ENCODE results near the gene IRF4.
"Not testable (repeated sequence)": the region's sequence is repeated elsewhere in the genome, so short reads cannot be mapped to it uniquely, and the experiment has no call there.

The IRF4 gene

DNA sequence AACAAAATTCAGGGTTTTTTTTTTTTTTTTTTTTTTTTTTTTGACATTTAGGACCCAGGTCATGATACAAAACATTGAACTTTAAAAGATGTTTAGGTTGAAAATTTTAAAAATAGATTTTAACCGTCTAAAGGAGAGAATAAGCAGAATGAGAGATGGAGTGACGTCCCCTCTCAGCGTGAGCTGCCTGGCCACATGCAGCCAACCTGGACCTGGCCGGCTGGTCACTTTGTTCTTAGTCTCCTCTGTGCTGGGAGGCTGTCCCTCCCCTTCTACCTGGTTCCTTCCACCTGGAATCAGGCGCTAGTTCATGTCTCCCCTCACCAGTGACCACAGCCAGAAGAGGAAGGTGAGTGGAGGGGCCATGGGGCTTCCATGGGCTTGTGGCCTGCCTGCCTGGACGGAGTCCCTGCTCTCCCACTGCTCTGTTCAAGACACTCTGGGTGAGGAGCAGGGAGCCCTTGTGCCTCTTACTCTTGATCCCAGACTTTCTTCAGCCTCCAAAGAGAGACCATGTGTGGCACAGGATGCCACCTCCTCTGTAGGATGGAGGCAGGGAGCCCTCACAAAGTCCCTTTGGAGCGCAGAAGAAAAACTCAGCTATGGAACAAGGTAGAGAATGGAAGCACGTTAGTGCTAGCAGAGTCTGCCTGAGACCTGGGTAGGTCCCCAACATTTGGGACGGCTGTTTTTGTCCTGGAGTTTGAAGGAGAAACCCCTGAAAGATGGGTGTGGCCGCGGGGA, 31.7 kb downstream of the IRF4 start:
- no peak for DNase-seq

DNA sequence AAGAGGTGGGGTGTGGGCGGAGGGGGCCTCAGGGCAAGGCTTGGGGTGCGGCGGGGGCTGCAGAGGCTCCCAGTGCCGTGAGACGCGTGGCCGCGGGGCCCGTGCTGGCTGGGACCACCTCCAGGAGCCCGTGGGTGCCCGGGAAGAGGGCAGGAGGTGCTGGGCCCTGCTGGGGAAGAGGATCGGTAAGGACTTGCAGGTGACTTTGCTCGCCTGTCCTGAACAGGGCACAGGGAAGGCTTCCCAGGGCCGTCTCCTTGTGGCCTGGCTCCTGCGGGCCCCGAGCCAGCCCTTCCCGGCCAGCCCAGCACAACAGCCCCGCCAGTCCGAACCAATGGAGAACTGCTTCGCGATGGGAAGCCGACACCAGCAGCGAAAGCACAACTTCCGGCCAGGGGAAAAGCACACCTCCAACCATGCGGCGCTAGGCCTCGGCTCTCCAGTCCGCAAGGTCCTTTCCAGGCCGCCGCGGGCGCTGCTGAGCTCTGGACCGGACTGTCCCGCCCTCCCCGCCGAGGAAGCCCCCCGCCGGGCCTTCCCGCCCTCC, 32.3 kb downstream of the IRF4 start:
- DNase-seq = no peak

DNA sequence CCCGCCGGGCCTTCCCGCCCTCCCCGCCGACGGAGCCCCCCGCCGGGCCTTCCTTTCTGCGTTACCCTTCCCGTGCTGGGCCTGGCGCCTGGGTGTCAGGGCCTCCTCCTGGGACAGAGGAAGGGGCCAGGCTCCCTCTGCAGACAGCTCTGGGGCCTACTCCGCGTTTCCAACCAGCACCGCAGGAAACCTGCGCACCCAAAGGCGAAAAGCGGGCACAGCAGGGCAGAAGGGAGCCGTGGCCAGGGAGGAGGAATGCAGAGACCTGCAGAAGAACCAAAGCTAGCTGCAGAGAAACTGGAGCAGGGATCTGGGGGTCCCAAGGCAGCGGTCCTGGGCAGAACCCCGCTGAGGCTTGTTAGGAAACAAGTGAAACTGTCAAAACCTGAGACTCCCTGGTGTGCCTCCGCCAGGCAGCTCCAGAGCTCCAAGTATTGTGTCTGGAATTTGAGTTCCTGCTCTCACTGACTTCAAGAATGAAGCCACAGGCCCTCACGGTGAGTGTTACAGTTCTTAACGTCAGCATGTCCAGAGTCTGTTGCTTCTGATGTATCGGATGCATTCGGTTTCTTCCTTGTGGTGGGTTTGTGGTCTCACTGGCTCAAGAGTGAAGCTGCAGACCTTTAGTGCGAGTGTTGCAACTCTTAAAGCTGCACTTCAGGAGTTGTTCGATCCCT, 33.3 kb downstream of the IRF4 start:
- no peak for DNase-seq

DNA sequence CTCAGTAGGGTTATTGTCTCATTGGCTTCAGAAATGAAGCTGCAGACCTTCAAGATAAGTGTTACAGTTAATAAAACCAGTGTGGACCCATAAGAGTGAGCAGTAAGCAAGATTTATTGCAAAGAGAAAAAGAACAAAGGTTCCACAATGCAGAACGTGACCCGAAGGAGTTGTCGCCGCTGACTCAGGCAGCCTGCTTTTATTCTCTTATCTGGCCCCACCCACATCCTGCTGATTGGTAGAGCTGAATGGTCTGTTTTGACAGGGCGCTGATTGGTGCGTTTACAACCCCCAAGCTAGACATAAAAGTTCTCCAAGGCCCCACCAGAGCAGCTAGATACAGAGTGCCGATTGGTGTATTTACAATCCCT, 33.9 kb downstream of the IRF4 start:
- not testable (repeated sequence) for DNase-seq

DNA sequence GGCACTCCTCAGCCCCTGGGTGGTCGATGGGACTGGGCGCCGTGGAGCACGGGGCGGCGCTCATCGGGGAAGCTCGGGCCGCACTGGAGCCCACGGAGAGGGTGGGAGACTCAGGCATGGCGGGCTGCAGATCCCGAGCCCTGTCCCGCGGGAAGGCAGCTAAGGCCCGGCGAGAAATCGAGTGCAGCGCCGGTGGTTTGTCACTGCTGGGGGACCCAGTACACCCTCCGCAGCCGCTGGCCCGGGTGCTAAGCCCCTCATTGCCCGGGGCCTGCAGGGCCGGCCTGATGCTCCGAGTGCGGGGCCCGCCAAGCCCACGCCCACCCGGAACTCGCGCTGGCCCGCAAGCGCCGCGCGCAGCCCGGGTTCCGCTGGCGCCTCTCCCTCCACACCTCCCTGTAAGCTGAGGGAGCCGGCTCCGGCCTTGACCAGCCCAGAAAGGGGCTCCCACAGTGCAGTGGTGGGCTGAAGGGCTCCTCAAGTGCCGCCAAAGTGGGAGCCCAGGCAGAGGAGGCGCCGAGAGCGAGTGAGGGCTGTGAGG, 34.7 kb downstream of the IRF4 start:
- not testable (repeated sequence) for DNase-seq

DNA sequence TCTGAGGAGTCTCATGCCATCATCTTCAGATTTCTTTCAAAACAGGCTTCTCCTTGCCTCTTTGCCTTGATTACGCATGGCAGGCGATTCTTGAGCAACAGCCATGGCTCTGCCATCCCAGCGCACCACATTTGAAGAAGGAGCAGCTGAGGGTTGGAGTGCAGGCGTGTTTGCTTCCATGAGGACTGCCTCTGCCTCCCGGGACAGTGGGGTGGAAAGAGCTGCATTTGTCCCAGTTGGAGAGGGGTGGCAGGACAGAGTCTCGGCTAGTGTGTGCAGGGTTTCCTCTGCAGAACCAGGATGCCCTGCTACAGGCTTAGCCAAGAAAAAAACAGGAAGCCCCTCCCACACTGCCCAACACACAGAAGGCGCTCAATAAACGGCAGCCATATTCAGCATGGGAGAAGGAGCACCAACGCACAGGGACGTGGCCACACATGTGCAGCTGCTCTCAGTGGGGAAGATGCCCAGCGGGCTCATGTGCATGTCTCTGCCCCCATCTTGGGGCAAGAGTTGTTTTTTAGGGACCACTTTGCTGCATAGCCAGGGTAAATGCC, 36.6 kb downstream of the IRF4 start:
- DNase-seq = no peak

DNA sequence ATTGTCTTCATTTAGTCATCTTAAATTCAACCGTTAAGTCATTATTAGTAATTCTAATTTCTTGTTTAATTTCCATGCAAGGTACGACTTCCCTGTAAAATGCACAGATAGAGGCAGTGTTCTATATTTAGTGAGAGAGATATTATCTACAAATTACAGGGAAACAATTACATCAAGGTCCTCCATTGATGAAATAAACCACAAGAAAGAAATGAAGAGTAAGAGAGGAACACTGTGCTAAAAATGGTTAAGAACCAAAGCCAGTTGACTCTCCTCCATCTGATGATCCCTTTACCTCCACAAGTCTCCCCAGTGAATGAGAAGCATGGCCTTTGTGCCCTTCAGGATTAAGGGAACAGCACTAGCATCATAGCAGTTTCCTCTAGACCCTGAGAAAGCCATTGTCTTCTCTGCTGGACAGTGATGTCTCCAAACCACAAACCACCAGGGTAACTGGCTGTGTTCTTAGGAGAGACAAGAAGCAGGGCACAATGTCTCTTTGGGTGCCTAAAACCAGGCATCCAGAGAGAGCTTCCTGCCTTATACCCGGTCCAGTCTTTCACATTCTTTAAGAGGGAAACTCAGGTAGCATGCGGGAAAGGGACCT, 38.1 kb downstream of the IRF4 start:
- no peak for DNase-seq

DNA sequence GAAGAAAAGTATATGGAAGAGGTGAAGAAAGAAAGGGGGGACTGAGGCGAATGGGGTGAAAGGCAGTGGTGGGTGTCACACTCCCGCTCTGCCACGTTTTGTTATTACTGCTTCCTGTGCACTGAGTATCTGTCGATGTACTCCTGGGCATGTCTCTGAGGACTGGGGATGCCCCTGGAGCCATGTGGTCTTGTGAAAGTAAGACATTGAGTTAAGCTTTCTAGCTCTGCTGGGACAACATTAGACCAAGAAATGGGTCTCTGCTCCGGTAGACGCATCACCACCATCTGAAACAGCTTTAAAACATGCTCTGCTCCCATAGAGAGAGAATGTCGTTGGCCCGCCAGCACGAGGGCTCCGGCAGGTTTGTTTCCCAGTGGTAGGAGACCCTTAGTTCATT, 40.0 kb downstream of the IRF4 start:
- DNase-seq = no peak

DNA sequence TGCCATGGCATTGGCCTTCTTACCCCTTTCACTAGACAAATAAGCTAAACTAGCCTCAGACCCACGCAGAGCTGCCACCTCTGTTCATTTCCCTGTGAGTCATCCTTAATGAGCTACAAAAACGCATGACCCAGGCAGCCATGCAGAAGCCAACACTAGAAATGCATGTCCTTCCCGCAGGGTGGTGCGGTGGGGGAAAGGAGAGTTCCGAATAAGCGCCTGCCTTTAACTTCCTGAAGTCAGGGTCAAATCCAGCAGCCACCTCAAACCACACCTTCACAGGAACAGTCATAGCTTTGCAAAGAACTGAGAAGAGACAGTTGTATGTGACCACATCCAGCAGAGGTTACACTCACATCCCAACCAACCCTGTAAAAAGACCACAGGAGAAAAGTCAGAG, 40.4 kb downstream of the IRF4 start:
- DNase-seq = peak; percentile 53

DNA sequence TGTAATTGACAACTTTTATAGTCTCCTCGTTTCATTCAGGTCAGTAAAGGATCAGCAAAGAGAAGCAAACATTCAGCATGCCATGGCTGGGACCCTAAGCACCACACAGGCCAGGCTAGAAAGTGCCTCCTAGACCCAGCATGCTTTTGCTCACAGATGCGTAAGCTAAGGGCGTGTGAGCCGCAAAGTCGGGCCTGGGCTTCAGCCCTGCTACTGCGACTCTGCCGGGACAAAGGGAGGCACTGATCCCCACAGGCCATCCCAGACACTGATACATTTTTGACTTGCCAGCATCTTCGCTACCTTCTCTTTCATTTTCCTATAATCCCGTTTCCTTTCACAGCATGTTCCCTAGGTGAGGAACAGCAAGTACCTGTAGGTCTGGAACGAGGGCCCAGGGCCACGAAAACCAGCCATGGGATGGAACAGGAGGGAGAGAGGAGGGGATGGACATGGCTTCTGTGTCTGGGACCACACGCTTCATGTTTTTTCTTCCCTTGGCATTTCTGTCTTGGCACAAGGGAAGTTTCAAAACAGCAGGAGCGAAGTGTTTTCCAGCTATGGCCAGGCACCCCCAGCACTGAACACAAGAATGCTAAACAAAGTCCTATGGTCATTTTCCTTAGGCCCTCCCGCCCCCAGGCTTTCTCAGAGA, 42.6 kb downstream of the IRF4 start:
- no peak for DNase-seq

DNA sequence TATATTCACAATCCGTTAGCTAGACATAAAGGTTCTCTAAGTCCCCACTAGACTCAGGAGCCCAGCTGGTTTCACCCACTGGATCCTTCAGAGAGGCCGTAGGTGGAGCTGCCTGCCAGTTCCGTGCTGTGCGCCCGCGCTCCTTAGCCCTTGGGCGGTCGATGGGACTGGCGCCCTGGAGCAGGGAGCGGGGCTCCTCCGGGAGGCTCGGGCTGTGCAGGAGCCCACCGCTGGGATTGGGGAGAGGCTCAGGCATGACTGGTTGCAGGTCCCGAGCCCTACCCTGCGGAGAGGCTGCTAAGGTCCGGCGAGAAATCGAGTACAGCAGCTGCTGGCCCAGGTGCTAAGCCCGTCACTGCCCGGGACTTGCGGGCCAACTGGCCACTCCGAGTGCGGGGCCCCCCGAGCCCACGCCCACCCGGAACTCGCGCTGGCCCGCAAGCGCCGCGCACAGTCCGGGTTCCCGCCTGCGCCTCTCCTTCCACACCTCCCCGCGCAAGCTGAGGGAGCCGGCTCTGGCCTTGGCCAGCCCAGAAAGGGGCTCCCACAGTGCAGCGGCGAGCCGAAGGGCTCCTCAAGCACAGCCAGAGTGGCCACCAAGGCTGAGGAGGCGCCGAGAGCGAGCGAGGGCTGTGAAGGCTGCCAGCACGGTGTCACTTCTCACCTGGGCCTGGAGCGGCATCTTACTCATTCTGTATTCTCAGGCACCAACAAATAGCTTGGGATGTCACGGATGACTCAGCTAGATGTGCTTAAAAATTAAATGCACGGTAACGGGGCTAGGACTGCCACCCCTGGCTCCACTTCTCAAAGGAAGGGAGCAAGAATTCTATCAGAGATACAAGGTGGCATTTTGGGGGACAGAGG, 44.1 kb downstream of the IRF4 start:
- no peak for DNase-seq

DNA sequence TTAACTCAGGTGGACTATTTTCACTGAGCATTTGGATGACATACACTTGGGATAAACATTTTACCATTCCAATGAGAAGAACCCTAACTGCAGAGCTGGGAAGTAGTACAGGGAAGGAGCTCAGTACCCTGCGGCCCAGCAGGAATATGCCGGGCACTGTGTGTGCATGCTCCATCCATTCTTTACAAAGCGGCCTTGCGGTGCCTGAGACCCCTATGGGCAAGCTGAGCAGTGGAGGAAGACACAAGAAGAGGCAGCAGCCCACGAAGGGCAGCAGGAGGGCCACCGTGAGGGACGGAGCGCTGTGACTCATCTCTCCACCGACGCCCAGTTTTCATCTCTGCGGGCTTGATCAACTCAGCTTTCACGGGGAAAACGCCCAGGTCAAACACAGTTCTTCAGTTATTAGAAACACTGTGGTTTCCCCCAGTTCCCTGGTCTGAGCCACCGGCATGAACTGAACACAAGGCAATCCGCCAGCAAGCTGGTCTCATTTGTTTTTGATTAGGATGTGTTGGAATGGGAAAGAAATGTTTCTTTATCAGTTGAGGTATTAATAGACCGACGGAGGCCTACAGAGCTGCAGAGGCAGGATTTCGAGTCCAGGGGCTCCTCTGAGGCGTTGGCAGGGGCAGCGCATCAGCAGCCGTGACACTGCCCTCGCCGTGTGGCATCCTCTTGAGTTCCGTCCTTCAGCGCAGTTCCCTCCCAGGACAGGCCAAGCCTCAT, 44.9 kb downstream of the IRF4 start:
- DNase-seq = no peak

DNA sequence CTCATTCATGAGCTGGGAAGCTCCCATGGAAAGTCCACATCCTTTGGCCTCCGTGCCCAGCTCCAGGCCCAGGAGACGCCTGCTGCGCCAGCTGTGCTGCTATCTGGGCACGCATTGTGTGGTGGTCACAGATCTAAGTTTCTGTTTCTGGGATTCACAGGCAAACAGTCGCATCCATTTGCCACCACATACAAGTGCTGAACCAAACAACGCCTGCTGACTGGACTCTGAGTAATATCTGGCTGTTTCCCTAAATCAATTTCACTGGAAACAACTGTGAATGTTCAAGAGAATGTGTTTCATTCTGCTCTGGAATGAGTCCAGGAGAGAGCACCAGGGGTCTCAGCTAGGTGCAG, 45.5 kb downstream of the IRF4 start:
- no peak for DNase-seq

DNA sequence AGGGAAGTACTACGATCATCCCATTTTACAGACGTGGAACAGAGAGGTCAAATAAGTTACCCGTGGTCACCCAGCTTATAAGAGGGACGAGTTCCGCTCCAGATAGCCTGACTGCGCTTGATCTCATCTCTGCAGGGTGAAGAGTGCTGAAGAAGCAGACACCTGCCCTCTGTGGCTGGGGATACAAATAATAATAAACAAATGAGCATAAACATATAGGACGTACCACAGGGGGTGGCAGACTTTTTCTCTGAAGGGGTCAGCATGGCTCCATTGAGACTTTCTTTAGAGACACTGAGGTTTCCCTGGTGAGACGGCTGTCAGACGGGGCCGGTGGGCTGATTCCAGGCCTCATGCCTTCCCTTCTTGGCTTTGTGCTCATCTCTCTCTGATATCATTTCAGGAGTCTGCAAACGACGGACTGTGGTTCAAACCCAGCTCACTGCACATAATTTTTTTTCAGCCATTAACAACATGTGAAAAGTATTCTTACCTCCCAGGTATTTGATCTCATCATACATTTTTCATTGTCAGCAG, 47.1 kb downstream of the IRF4 start:
- DNase-seq = no peak

DNA sequence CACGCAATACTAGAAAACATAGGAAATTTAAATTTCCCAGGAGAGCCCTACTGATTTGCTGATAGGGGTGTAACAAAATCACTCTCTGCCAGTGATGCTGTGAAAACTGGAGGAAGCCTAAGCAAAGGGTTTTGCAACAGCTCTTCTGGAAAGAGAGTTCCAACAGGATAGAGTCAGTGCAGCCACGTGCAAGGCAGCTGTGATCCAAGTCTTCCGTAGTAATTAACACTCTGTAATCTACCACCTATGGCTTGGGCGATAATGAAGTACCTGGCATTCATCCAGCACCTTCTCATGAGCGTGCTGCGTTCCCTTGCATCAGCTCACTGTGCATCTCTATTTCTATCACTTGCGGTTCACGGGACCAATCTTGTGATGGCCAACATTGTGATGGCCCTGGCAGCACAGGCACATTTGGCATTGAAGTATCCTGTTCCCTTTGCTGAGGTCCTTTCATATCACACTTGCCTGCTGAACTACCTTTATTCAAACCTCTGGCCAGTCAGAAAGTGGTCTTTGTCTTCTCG, 48.2 kb downstream of the IRF4 start:
- no peak for DNase-seq

DNA sequence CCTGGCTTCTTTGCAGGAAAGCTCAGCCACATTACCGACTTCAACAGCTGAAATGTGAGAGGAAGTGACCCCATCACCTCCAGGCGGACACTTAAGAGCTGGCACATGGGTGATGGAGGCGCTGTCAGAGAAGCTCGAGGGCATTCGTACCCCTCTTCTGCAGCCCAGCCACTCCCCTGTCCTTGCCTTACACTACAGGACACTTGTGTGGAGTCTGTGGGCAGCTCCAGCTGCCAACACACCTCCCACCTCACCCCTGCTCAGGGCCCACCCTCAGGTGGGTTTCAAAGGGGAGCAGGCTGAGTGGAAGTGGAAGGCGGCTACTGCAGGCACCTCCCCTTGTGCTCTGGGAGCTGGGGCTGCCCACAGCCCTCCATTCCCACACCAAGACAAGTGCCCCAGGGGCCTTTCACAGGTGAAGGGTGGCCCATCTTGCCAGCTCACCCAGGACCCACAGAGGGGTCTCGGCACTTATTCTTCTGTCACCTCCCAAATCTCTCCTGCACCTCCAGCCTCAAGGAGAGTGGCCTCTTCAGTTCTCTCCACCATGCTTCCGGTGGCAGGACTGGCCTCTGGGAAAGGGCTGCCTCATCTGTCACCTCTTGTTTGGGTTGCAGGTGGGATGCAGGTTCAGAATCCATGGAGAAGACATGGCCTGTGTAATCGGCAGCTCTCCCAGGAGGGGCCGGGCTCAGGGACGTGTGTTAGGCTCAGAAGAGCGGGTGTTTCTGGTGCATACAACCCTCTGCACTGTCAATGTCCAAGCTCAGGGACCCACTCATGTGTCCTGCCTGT, 49.8 kb downstream of the IRF4 start:
- DNase-seq = no peak

DNA sequence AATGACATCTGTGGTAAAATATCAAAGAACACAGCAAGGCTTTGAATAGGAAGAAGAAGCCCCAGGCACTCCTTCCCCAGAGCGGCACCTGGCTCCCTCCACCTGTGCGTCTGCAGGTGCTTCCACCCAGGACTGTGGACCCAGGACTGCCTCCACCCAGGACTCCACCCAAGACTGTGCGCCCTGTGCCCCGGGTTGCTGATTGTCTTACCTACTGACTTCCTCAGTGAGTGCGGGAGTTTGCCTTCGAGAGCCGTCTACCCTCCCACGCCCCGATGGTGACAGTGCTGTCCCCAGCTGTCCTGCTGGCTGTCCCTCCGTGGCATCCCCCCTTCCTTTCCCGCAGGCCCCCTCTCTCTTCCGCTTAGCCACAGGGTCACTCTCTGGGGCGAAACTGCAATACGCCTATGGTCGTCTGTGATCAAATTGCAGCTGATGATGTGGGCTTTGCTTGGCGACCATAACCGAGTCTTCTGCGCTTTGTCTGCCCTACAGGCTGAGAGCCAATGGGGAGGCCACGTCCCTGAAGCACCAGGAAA, 52.1 kb downstream of the IRF4 start:
- no peak for DNase-seq

DNA sequence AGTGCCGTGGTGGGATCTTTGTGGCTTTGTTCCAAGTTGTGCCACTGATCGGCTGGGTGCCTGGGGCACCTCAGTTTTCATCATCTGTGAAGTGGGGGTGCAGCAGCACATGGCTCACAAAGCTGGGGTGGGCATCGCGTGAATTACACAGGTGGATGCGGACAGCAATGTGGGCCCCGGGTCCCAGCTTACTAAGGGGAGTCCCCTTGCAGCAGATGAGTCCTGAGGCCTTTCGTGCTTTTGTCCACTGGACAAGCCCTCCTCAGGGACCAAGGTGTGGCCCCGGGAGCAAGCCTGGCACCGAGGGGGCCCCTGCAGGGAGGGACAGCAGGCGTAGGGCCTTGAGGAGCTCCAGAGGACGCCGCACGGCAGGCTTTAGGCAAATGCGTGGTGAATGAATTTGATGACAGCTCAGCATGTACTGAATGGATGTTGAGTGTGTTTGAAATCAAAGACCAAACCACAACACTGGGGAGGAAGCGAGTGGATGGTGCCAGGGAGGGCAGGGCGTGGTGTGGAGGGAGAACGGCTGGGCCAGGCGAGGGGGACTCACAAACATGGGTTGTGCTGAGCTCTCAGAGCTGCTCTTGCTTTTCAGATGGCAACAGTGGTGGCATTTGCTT, 53.2 kb downstream of the IRF4 start:
- DNase-seq = peak; percentile 61
